Measurements from ENCODE around the gene SPDYE1.
"Not testable (repeated sequence)": the region's sequence is repeated elsewhere in the genome, so short reads cannot be mapped to it uniquely, and the experiment has no call there.

Gene SPDYE1

DNA sequence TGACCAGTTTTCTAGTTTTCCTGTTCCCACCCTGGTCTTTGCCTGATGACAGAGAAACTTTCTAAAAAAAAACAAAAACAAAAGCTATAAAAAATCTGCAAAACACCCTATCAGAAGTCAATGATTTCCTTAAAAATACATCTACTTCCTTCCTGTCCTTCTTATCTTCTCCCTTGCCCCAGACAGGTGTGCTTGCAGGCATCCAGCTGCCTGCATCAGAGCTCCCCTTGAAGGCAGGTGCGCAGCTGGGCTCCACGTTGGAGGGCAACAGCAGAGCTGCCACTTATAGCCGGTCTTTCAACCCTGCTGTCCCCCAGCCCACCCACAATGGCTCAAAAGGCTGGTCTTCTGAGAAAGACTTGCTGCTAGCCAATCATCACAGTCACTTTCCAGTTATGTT, 41.7 kb upstream of the SPDYE1 start:
- no peak overlapping the region for H3K4me3 ChIP-seq (ENCODE audit: low read depth, low read length, poor library complexity, severe bottlenecking)
- no peaks in the 10 kb centered on the region for H4K20me1 ChIP-seq (ENCODE audit: insufficient read depth, low read length)
- no peaks in the 10 kb centered on the region for H3K9me2 ChIP-seq (ENCODE audit: low read depth, low read length)
- peaks cover 10% of the 10 kb centered on the region for H3K4me1 ChIP-seq (ENCODE audit: insufficient read depth, low read length, severe bottlenecking)
- no peaks in the 10 kb centered on the region for H3K79me2 ChIP-seq (ENCODE audit: insufficient read depth, low read length)
- no peak overlapping the region for H3K4me2 ChIP-seq (ENCODE audit: low read length)
- no peak overlapping the region for H2AFZ ChIP-seq (ENCODE audit: low read length)
- H3K27ac ChIP-seq (ENCODE audit: low read depth, low read length, poor library complexity, severe bottlenecking): no peak overlapping the region
- H3K36me3 ChIP-seq (ENCODE audit: insufficient read depth, low read length): no peaks in the 10 kb centered on the region
- H3K9me3 ChIP-seq (ENCODE audit: low read length): no peaks in the 10 kb centered on the region
- no peaks in the 10 kb centered on the region for H3K27me3 ChIP-seq (ENCODE audit: insufficient read depth, low read length)
- H3F3A ChIP-seq (ENCODE audit: insufficient read depth, low read length): no peaks in the 10 kb centered on the region
- H3K9ac ChIP-seq (ENCODE audit: low read length): no peak overlapping the region
- TF ChIP-seq EZH2 (IDR thresholded peaks at IDR 0.05; ENCODE audit: borderline replicate concordance, low read length): no peak
- TF ChIP-seq, protein P1, sequence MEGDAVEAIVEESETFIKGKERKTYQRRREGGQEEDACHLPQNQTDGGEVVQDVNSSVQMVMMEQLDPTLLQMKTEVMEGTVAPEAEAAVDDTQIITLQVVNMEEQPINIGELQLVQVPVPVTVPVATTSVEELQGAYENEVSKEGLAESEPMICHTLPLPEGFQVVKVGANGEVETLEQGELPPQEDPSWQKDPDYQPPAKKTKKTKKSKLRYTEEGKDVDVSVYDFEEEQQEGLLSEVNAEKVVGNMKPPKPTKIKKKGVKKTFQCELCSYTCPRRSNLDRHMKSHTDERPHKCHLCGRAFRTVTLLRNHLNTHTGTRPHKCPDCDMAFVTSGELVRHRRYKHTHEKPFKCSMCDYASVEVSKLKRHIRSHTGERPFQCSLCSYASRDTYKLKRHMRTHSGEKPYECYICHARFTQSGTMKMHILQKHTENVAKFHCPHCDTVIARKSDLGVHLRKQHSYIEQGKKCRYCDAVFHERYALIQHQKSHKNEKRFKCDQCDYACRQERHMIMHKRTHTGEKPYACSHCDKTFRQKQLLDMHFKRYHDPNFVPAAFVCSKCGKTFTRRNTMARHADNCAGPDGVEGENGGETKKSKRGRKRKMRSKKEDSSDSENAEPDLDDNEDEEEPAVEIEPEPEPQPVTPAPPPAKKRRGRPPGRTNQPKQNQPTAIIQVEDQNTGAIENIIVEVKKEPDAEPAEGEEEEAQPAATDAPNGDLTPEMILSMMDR (IDR thresholded peaks at IDR 0.05; ENCODE audit: low read length): no peak

DNA sequence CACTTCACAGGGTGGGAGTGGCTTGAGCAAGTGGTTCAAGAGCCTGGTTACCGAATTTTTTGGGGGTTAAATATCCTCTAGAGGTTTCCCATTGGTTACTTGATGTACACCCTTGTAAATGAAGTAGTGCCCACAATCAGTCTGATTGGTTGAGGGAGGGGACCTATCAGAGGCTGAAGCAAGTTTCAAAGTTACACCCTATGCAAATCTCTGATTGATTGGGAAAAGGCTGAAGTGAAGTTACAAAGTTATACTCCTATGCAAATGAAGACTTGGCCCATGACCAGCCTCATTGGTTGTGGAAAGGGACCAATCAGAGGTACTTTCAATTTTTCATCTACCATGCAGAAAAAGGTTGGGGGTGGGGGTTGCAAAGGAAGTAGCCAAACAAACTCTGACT, 36.8 kb upstream of the SPDYE1 start:
- no peaks in the 10 kb centered on the region for H3K9me3 ChIP-seq (ENCODE audit: low read length)
- H3K27me3 ChIP-seq (ENCODE audit: insufficient read depth, low read length): no peaks in the 10 kb centered on the region
- H3K9ac ChIP-seq (ENCODE audit: low read length): no peak overlapping the region
- no peak for TF ChIP-seq EZH2 (IDR thresholded peaks at IDR 0.05; ENCODE audit: borderline replicate concordance, low read length)
- TF ChIP-seq, protein P1 (IDR thresholded peaks at IDR 0.05; ENCODE audit: low read length): no peak
- no peaks in the 10 kb centered on the region for H3K79me2 ChIP-seq (ENCODE audit: insufficient read depth, low read length)
- H3K4me3 ChIP-seq (ENCODE audit: low read depth, low read length, poor library complexity, severe bottlenecking): no peak overlapping the region
- H3F3A ChIP-seq (ENCODE audit: insufficient read depth, low read length): no peaks in the 10 kb centered on the region
- no peaks in the 10 kb centered on the region for H3K36me3 ChIP-seq (ENCODE audit: insufficient read depth, low read length)
- no peak overlapping the region for H3K27ac ChIP-seq (ENCODE audit: low read depth, low read length, poor library complexity, severe bottlenecking)
- no peak overlapping the region for H3K4me2 ChIP-seq (ENCODE audit: low read length)
- no peaks in the 10 kb centered on the region for H4K20me1 ChIP-seq (ENCODE audit: insufficient read depth, low read length)
- H3K9me2 ChIP-seq (ENCODE audit: low read depth, low read length): no peaks in the 10 kb centered on the region
- peaks cover 6% of the 10 kb centered on the region for H3K4me1 ChIP-seq (ENCODE audit: insufficient read depth, low read length, severe bottlenecking)
- no peak overlapping the region for H2AFZ ChIP-seq (ENCODE audit: low read length)

DNA sequence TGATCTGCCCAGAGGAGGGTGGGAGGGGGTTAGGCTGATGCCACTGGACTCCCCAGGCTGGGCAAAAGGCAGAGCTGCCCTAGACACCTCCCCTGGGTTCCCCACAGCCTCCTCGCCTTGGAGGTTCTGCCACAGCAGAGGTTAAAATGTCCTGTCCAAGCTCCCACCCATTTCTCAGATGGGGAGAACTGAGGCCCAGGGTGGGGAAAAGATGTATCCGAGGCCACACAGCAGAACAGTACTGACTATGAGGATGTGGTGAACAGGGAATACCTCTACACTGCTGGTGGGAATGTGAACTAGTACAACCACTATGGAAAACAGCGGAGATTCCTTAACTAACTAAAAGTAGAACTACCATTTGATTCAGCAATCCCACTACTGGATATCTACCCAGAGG, 31.3 kb upstream of the SPDYE1 start:
- not testable (repeated sequence) for H3K9ac ChIP-seq (ENCODE audit: low read length); H3K36me3 ChIP-seq (ENCODE audit: insufficient read depth, low read length); H3K4me1 ChIP-seq (ENCODE audit: insufficient read depth, low read length, severe bottlenecking); H3K9me3 ChIP-seq (ENCODE audit: low read length); H2AFZ ChIP-seq (ENCODE audit: low read length); H3K4me3 ChIP-seq (ENCODE audit: low read depth, low read length, poor library complexity, severe bottlenecking); H3K79me2 ChIP-seq (ENCODE audit: insufficient read depth, low read length); H3K4me2 ChIP-seq (ENCODE audit: low read length); H4K20me1 ChIP-seq (ENCODE audit: insufficient read depth, low read length); H3K27me3 ChIP-seq (ENCODE audit: insufficient read depth, low read length); H3F3A ChIP-seq (ENCODE audit: insufficient read depth, low read length); H3K27ac ChIP-seq (ENCODE audit: low read depth, low read length, poor library complexity, severe bottlenecking); H3K9me2 ChIP-seq (ENCODE audit: low read depth, low read length)

DNA sequence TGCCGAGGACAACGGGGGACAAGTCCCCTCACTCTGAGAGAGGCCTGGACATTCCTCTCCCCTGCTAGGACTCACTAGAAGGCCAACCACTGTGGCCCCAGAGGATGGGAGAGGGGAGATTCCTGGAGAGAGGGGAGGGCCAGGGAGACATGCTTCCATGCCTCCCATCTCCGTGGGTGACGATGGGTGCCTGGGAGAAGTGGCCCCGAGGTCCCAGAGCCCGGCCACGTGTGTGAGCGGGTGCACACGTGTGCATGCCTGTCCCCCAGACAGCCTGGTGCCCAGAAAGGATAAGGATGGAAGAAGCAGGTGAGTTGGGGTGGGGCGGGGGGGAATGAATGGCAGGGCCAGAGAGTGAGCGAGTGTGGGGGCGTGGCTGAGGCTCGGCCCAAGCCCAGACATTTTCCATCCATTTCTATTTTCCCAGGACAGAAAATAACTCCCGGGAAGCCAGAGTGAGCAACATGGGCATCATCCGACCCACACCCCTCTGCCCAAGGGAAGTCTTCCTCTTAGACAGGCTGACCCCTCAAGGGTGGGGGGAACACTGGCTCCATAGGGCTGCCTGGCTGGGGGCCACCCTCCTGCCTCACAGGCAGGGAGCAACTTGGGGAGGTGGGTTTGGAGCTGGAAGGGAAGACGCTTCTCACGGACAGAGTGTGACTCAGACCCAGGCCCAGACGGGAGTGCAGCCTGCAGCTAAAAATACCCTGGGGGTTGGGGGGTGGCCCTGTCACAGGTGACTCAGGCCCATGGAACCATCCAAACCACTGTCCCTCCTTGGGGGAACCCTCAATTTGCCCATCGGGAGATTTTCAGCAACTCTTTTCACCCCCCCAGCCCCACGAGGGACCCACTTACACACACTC, 29.3 kb upstream of the SPDYE1 start:
- H3K27ac ChIP-seq (ENCODE audit: low read depth, low read length, poor library complexity, severe bottlenecking); H3K9ac ChIP-seq (ENCODE audit: low read length): not testable (repeated sequence)

DNA sequence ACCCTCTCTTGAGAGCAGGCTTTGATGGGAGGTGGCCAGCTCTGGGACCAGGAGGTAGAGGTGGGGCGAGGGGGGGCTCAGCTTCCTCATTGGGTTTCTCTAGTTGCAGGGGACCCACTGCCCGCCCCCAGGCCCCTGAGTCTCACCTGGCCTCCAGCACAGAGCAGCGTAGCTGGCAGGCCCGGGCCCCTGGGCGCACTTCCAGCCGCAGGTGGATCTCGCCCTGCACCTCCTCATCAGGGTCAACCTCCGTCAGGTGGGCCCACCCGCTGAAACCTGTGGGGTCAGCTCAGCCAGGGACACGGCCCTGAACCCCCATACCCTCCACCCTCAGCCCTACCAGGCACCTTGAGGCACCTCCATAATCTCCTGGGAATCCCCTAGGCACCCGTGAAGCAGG, 28.1 kb upstream of the SPDYE1 start:
- H3K9me2 ChIP-seq (ENCODE audit: low read depth, low read length); H3F3A ChIP-seq (ENCODE audit: insufficient read depth, low read length); H3K9me3 ChIP-seq (ENCODE audit: low read length); H3K36me3 ChIP-seq (ENCODE audit: insufficient read depth, low read length); H3K4me3 ChIP-seq (ENCODE audit: low read depth, low read length, poor library complexity, severe bottlenecking); H3K27ac ChIP-seq (ENCODE audit: low read depth, low read length, poor library complexity, severe bottlenecking); H3K27me3 ChIP-seq (ENCODE audit: insufficient read depth, low read length); H4K20me1 ChIP-seq (ENCODE audit: insufficient read depth, low read length); H3K79me2 ChIP-seq (ENCODE audit: insufficient read depth, low read length); H3K4me2 ChIP-seq (ENCODE audit: low read length); H3K9ac ChIP-seq (ENCODE audit: low read length); H3K4me1 ChIP-seq (ENCODE audit: insufficient read depth, low read length, severe bottlenecking); H2AFZ ChIP-seq (ENCODE audit: low read length): not testable (repeated sequence)

More for the DNA sequence above, 29.3 kb upstream of the SPDYE1 start:
- H4K20me1 ChIP-seq (ENCODE audit: insufficient read depth, low read length); H2AFZ ChIP-seq (ENCODE audit: low read length); H3K9me3 ChIP-seq (ENCODE audit: low read length); H3K4me2 ChIP-seq (ENCODE audit: low read length); H3K4me1 ChIP-seq (ENCODE audit: insufficient read depth, low read length, severe bottlenecking); H3K79me2 ChIP-seq (ENCODE audit: insufficient read depth, low read length); H3K4me3 ChIP-seq (ENCODE audit: low read depth, low read length, poor library complexity, severe bottlenecking); H3K27me3 ChIP-seq (ENCODE audit: insufficient read depth, low read length); H3F3A ChIP-seq (ENCODE audit: insufficient read depth, low read length); H3K9me2 ChIP-seq (ENCODE audit: low read depth, low read length); H3K36me3 ChIP-seq (ENCODE audit: insufficient read depth, low read length): not testable (repeated sequence)

DNA sequence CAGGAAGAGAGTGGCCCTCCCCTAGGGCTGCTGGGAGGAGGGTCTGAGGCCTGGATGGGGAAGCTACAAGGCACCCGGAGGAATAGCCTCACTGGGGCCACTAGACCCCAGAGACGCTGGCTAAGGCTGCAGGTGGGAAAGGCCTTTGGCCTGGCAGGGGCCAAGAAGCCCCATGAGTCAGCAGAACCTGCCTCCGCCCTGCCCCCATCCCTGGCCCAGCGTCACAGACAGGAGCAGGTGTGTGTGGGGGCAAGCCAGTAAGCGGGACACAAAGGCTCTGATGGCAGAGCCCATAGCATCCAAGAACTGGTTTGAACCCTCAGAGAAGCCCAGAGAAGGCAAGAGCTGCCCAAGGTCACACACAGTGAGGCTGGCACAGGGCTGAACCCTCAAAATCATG, 27.0 kb upstream of the SPDYE1 start:
- not testable (repeated sequence) for H3K9me3 ChIP-seq (ENCODE audit: low read length); H3K4me1 ChIP-seq (ENCODE audit: insufficient read depth, low read length, severe bottlenecking); H3K9me2 ChIP-seq (ENCODE audit: low read depth, low read length); H3K4me2 ChIP-seq (ENCODE audit: low read length); H3K9ac ChIP-seq (ENCODE audit: low read length); H3K79me2 ChIP-seq (ENCODE audit: insufficient read depth, low read length); H4K20me1 ChIP-seq (ENCODE audit: insufficient read depth, low read length); H3K27ac ChIP-seq (ENCODE audit: low read depth, low read length, poor library complexity, severe bottlenecking); H3K4me3 ChIP-seq (ENCODE audit: low read depth, low read length, poor library complexity, severe bottlenecking); H3K36me3 ChIP-seq (ENCODE audit: insufficient read depth, low read length); H3F3A ChIP-seq (ENCODE audit: insufficient read depth, low read length); H3K27me3 ChIP-seq (ENCODE audit: insufficient read depth, low read length); H2AFZ ChIP-seq (ENCODE audit: low read length)

Data from OCI-LY1 (cell line).